ENCODE results near the gene AKAP13. TPM values are rescaled to one million over a fixed set of nuclear protein-coding genes. Genes with fewer than 3 reads are reported as not detected.

The AKAP13 gene
- total RNA-seq, 2 experiments from 2014 or later: 106 to 113 TPM

DNA sequence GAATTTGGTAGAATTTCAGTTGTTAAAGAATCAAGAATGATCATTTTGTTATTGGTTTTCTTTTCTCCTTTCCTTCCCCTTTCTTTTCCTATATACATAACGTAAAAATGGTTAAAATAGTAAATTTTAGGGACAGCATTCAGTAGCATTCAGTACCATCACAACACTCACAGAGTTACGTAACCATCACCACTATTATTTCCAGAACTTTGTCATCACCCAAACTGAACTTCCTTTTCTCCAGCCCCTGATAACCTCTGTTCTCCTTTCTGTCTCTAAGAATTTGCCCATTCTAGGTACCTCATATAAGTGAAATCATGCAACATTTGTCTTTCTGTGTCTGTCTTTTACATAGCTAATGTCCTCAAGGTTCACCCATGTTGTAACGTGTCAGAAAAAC, 165.3 kb downstream of the AKAP13 start:
- no peak overlapping the region for H3K4me3 Mint-ChIP-seq
- H3K9me3 Mint-ChIP-seq: no peaks in the 10 kb centered on the region
- no peaks in the 10 kb centered on the region for H3K27me3 Mint-ChIP-seq
- no peak overlapping the region for H3K27ac Mint-ChIP-seq
- ChIA-PET CTCF (interaction anchor here (1.1 to 1.4 kb wide), 2 partner anchors 37 to 41 kb away, joined by 3 to 6 read pairs; no protein-coding TSS in a partner anchor), POLR2A (interaction anchor here (0.7 kb wide), 1 partner anchor 13 kb away, joined by 3 read pairs; no protein-coding TSS in a partner anchor)
- H3K36me3 Mint-ChIP-seq: peaks cover 16% of the 10 kb centered on the region
- intact Hi-C loops (cut with micrococcal nuclease): no loop called here
- H3K4me1 Mint-ChIP-seq (ENCODE audit: low read depth): peaks cover 68% of the 10 kb centered on the region
- DNase-seq: no peak

GRCh38 chr15:85547386-85547785, 167.0 kb downstream of the AKAP13 start:
- intact Hi-C loops (cut with micrococcal nuclease): no loop called here
- no peak for DNase-seq
- Mint-ChIP-seq H3K4me1 (ENCODE audit: low read depth) (peaks cover 57% of the 10 kb centered on the region), H3K36me3 (peaks cover 18% of the 10 kb centered on the region), H3K9me3 (no peaks in the 10 kb centered on the region), H3K27me3 (no peaks in the 10 kb centered on the region), H3K4me3 (no peak overlapping the region), H3K27ac (peak overlapping the region; percentile 13)
- CTCF ChIA-PET: interaction anchor here (1.0 to 1.1 kb wide), 2 partner anchors 8 to 34 kb away, joined by 3 read pairs; no protein-coding TSS in a partner anchor
- POLR2A ChIA-PET: interaction anchor here (1.0 kb wide), 1 partner anchor 11 kb away, joined by 3 read pairs; no protein-coding TSS in a partner anchor

DNA sequence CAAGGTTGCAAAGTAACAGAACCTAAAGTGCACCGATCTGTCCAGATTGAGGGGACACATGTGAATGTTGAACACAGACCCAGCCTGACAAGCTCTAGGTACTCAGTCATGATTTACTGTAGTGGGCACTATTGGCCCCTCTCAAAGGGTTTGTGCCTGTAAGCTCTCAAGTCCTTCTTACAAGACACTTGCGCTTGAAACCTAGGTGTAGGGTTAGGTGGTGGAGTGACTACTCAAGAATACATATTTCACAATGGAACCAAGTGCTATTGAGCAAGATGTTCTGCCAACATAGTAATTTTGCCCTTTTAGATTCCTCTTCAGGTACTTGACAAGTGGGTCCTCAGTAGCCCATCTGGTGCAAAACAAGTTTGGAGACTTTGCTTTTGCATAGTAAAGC, 169.9 kb downstream of the AKAP13 start:
- no peak overlapping the region for H3K27ac Mint-ChIP-seq

GRCh38 chr15:85551221-85551832, 170.9 kb downstream of the AKAP13 start:
- intact Hi-C loops (cut with micrococcal nuclease): no loop called here
- H3K27me3 Mint-ChIP-seq: no peaks in the 10 kb centered on the region

More for the DNA sequence above, 169.9 kb downstream of the AKAP13 start:
- H3K9me3 Mint-ChIP-seq: no peaks in the 10 kb centered on the region
- no peak overlapping the region for H3K4me3 Mint-ChIP-seq
- peaks cover 24% of the 10 kb centered on the region for H3K36me3 Mint-ChIP-seq
- DNase-seq: no peak
- no peaks in the 10 kb centered on the region for H3K27me3 Mint-ChIP-seq
- intact Hi-C loops (cut with micrococcal nuclease): no loop called here
- H3K4me1 Mint-ChIP-seq (ENCODE audit: low read depth): peaks cover 48% of the 10 kb centered on the region
- POLR2A ChIA-PET: no interaction called here
- CTCF ChIA-PET: no interaction called here

GRCh38 chr15:85554852-85555521, 174.6 kb downstream of the AKAP13 start:
- peaks cover 17% of the 10 kb centered on the region for H3K36me3 Mint-ChIP-seq
- H3K4me1 Mint-ChIP-seq (ENCODE audit: low read depth): peaks cover 65% of the 10 kb centered on the region
- intact Hi-C loops (cut with micrococcal nuclease): no loop called here
- no peak for DNase-seq
- H3K27ac Mint-ChIP-seq: no peak overlapping the region
- no peak overlapping the region for H3K4me3 Mint-ChIP-seq
- POLR2A ChIA-PET: interaction anchor here (1.2 to 1.4 kb wide), 2 partner anchors 11 to 26 kb away, joined by 4 to 15 read pairs; no protein-coding TSS in a partner anchor
- H3K9me3 Mint-ChIP-seq: no peaks in the 10 kb centered on the region
- CTCF ChIA-PET: interaction anchor here (0.9 to 1.2 kb wide), 4 partner anchors 10 to 304 kb away, joined by 3 to 6 read pairs (median 3); no protein-coding TSS in a partner anchor
- H3K27me3 Mint-ChIP-seq: no peaks in the 10 kb centered on the region

More at GRCh38 chr15:85551221-85551832, 170.9 kb downstream of the AKAP13 start:
- peaks cover 17% of the 10 kb centered on the region for H3K36me3 Mint-ChIP-seq
- CTCF ChIA-PET: no interaction called here
- no peak for DNase-seq
- no peak overlapping the region for H3K4me3 Mint-ChIP-seq
- POLR2A ChIA-PET: no interaction called here
- H3K9me3 Mint-ChIP-seq: no peaks in the 10 kb centered on the region
- H3K27ac Mint-ChIP-seq: no peak overlapping the region
- peaks cover 49% of the 10 kb centered on the region for H3K4me1 Mint-ChIP-seq (ENCODE audit: low read depth)

DNA sequence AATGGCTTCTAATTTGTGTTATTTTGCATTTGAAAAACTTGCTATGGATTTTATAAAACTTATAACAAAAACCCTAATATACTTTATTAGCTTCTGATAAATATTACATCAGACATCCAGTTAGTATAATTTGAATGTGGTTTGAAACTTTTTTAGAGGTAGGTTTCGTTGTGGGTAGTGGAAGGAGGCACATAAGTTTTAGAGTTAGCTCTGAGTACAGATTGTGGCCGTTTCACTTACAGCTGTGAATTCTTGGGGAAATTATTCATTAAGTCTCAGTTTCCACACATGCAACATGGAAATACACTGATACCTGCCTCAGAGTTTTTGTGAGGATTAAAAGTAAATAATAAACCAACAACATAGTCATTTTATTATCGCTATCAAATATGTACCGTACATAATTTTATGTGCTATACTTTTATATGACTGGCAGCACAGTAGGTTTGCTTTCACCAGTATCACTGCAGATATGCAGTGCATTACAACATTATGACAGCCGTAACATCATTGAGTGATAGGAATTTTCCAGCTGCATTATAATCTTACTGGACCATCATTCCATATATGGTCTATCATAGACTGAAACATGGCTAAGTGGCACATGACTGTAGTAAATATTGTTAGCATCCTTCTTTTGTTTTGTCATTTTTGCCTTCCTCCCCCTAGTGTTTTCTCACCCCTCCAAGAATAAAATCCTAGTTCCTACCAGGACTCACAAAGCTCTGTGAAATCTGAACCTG, 175.6 kb downstream of the AKAP13 start:
- Mint-ChIP-seq H3K9me3 (no peaks in the 10 kb centered on the region), H3K27ac (peak overlapping the region; percentile 21), H3K36me3 (peaks cover 17% of the 10 kb centered on the region), H3K4me3 (no peak overlapping the region), H3K4me1 (ENCODE audit: low read depth) (peaks cover 67% of the 10 kb centered on the region), H3K27me3 (no peaks in the 10 kb centered on the region)
- CTCF ChIA-PET: interaction anchor here (0.7 to 2.4 kb wide), 6 partner anchors 11 to 303 kb away, joined by 3 to 9 read pairs (median 5); no protein-coding TSS in a partner anchor
- POLR2A ChIA-PET: interaction anchor here (1.0 to 1.4 kb wide), 3 partner anchors 12 to 25 kb away, joined by 3 to 15 read pairs (median 3); no protein-coding TSS in a partner anchor
- no peak for DNase-seq
- intact Hi-C loops (cut with micrococcal nuclease): loop anchor here (1.0 kb wide), 1 partner anchor 13 kb away; no protein-coding TSS in a partner anchor

DNA sequence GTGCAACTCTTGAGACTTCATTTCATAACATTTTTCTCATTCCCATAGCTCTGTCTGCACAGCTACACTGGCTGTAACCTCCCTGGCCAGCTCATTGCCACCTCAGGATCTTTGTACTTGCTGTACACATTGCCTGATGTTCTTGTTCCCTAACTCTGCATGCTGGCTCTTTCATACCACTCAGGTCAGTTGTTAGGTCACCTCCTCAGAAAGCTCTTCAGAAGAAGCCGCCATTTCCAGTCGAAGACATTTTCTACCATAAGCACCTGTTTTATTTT, 176.2 kb downstream of the AKAP13 start:
- Mint-ChIP-seq H3K27ac (peak overlapping the region; percentile 21), H3K4me1 (ENCODE audit: low read depth) (peaks cover 65% of the 10 kb centered on the region), H3K27me3 (no peaks in the 10 kb centered on the region), H3K36me3 (peaks cover 17% of the 10 kb centered on the region), H3K9me3 (no peaks in the 10 kb centered on the region), H3K4me3 (no peak overlapping the region)
- POLR2A ChIA-PET: interaction anchor here (1.0 to 2.8 kb wide), 4 partner anchors 13 to 26 kb away, joined by 3 to 16 read pairs (median 9); no protein-coding TSS in a partner anchor
- CTCF ChIA-PET: interaction anchor here (1.7 to 2.4 kb wide), 2 partner anchors 26 to 52 kb away, joined by 6 to 9 read pairs; no protein-coding TSS in a partner anchor
- no peak for DNase-seq
- intact Hi-C loops (cut with micrococcal nuclease): loop anchor here (1.0 kb wide), 1 partner anchor 13 kb away; no protein-coding TSS in a partner anchor

DNA sequence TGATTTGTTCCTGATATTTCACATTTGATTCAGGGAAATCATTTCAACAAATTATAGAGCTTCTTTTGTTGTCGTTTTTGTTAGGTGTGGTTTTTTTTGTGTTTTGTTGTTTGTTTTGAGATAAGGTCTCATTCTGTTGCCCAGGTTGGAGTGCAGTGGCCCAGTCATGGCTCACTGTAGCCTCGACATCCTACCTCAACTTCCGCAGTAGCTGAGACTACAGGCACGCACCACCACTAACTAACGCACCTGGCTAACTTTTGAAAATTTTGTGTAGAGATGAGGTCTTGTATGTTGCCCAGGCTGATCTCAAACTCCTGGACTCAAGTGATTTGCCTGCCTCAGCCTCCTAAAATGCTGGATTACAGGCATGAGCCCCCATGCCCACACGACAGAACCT, 177.0 kb downstream of the AKAP13 start:
- no peaks in the 10 kb centered on the region for H3K27me3 Mint-ChIP-seq
- H3K36me3 Mint-ChIP-seq: peaks cover 14% of the 10 kb centered on the region
- H3K9me3 Mint-ChIP-seq: no peaks in the 10 kb centered on the region
- intact Hi-C loops (cut with micrococcal nuclease): no loop called here
- H3K4me1 Mint-ChIP-seq (ENCODE audit: low read depth): peaks cover 61% of the 10 kb centered on the region
- H3K27ac Mint-ChIP-seq: no peak overlapping the region
- CTCF ChIA-PET: interaction anchor here (1.0 to 2.4 kb wide), 4 partner anchors 25 to 226 kb away, joined by 3 to 9 read pairs (median 4); no protein-coding TSS in a partner anchor
- DNase-seq: no peak
- H3K4me3 Mint-ChIP-seq: no peak overlapping the region
- POLR2A ChIA-PET: interaction anchor here (2.8 kb wide), 1 partner anchor 25 kb away, joined by 16 read pairs; no protein-coding TSS in a partner anchor

DNA sequence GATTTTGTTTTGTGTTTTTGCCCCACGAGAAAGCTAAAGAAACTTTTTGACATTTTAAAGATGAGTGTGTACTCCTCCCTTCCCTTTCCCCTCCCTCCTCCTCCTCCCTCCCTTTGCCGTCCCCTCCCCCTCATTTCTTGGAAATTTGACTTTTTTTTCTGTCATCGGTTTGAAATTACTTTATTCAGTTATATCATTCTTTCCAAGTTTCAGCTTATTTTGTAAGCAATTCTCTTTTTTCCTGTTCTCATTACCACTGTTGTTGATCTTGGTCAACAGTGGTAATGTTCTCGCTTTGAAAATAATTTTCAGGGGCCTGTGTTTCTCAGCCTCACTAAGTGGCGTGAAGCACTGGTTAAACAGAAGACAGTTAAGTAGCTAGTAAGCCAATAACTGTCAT, 178.4 kb downstream of the AKAP13 start:
- ChIA-PET POLR2A (interaction anchor here (0.6 to 2.8 kb wide), 6 partner anchors 11 to 45 kb away, joined by 3 to 16 read pairs (median 3); no protein-coding TSS in a partner anchor), CTCF (interaction anchor here (1.0 to 1.5 kb wide), 9 partner anchors 9 to 228 kb away, joined by 3 to 6 read pairs (median 4); no protein-coding TSS in a partner anchor)
- peak; percentile 37 for DNase-seq
- peaks cover 60% of the 10 kb centered on the region for H3K4me1 Mint-ChIP-seq (ENCODE audit: low read depth)
- no peaks in the 10 kb centered on the region for H3K27me3 Mint-ChIP-seq
- H3K9me3 Mint-ChIP-seq: no peaks in the 10 kb centered on the region
- intact Hi-C loops (cut with micrococcal nuclease): loop anchor here (2.0 kb wide), 1 partner anchor 24 kb away; no protein-coding TSS in a partner anchor
- H3K4me3 Mint-ChIP-seq: no peak overlapping the region
- H3K36me3 Mint-ChIP-seq: peaks cover 11% of the 10 kb centered on the region
- peak overlapping the region; percentile 58 for H3K27ac Mint-ChIP-seq

DNA sequence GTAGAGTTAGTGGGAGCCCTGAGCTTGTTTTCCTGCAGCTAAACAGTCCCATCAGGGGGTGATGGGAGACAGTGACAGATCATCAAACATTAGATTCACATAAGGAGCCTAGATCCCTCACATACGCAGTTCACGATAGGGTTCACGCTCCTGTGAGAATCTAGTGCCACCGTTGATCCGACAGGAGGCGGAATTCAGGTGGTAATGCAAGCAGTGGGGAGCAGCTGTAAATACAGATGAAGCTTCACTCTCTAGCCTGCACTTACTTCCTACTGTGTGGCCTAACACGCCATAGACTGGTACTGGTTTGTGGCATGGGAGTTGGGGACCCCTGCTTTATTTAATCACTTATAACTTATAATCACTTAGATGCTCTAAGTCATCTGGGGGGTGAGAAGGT, 179.1 kb downstream of the AKAP13 start:
- ChIA-PET CTCF (interaction anchor here (1.0 to 1.5 kb wide), 7 partner anchors 8 to 229 kb away, joined by 3 to 6 read pairs (median 4); no protein-coding TSS in a partner anchor), POLR2A (interaction anchor here (0.6 to 2.8 kb wide), 4 partner anchors 14 to 23 kb away, joined by 3 to 16 read pairs (median 4); no protein-coding TSS in a partner anchor)
- no peaks in the 10 kb centered on the region for H3K9me3 Mint-ChIP-seq
- H3K27ac Mint-ChIP-seq: no peak overlapping the region
- peaks cover 56% of the 10 kb centered on the region for H3K4me1 Mint-ChIP-seq (ENCODE audit: low read depth)
- no peak for DNase-seq
- intact Hi-C loops (cut with micrococcal nuclease): loop anchor here (2.0 kb wide), 1 partner anchor 23 kb away; no protein-coding TSS in a partner anchor
- no peaks in the 10 kb centered on the region for H3K27me3 Mint-ChIP-seq
- H3K36me3 Mint-ChIP-seq: peaks cover 7% of the 10 kb centered on the region
- no peak overlapping the region for H3K4me3 Mint-ChIP-seq

- intact Hi-C loops (cut with micrococcal nuclease): no loop called here
- Mint-ChIP-seq H3K36me3 (peaks cover 3% of the 10 kb centered on the region), H3K4me3 (no peak overlapping the region), H3K9me3 (no peaks in the 10 kb centered on the region), H3K27ac (no peak overlapping the region), H3K4me1 (ENCODE audit: low read depth) (peaks cover 29% of the 10 kb centered on the region), H3K27me3 (no peaks in the 10 kb centered on the region)
- no peak for DNase-seq
- ChIA-PET CTCF (no interaction called here), POLR2A (no interaction called here)
These were observed 182.4 kb downstream of the AKAP13 start for GRCh38 chr15:85562824-85563223.

Measured in activated CD4-positive, alpha-beta memory T cell treated with anti-CD3 and anti-CD28 coated beads for 36 hours (primary cell).